K562 (cell line): ENCODE measurements around the gene RIPK3. TPM values are rescaled to one million over a fixed set of nuclear protein-coding genes. Genes with fewer than 3 reads are reported as not detected.

ENCODE experiments used
- ATAC-seq: fragments of 200-7000 bp; cut with Tn5 transposase; 3 replicates; pipeline ENCODE4 v1.9.1; 2020; ENCODE audit warnings: moderate library complexity
- BruUV-seq: library from RNA; stranded (reverse); fragments of 400-500 nt; replicated peaks from 2 replicates; lab custom pipeline; 2021; lab: Mats Ljungman, UMichigan
- CTCF ChIA-PET: fragments of 300-600 bp; formaldehyde crosslinking; extraction: SDS; loops from one replicate; lab custom pipeline; 2021; ENCODE audit warnings: low intra/inter-chr PET ratio; lab: Yijun Ruan, JAX
- POLR2A ChIA-PET: fragments of 300-600, 350-650 bp; sonication (Branson Sonifier 250); formaldehyde crosslinking; extraction: SDS; loops from one replicate; lab custom pipeline; 2021; ENCODE audit warnings: antibody characterized with exemption, inconsistent platforms; lab: Yijun Ruan, JAX
- DNase-seq, 4 experiments: peaks; one replicate each; pipeline versions ENCODE4 v3.0.0 to v3.0.0-alpha.2; 2011 to 2018; ENCODE audit warnings: low spot score in 3 of 4, mixed read lengths in 3 of 4; ENCODE audit errors: extremely low read depth in 1 of 4
- FAIRE-seq: peaks from 2 replicates; lab custom pipeline; 2011; peaks lifted over from hg19 to GRCh38; lab: Jason Lieb, UNC
- H2AFZ ChIP-seq: 2 replicates; pipeline ENCODE4 v1.6.0; 2011; ENCODE audit warnings: low read depth, low read length, control low read depth, inconsistent platforms
- H3K27ac ChIP-seq: fragments of 200-600 bp; 3 replicates; pipeline ENCODE4 v1.8.0; 2011; ENCODE audit warnings: low read depth, mild to moderate bottlenecking, control low read depth, inconsistent platforms, low read length, moderate library complexity, mixed read lengths; ENCODE audit errors: extremely low read depth
- H3K27me3 ChIP-seq, 2 experiments: fragments of 300-600 bp in 1 of 2; 2 replicates in 1 of 2; 3 replicates in 1 of 2; pipeline versions ENCODE4 v1.6.0 to v1.8.0; 2011; ENCODE audit warnings: inconsistent platforms in 2 of 2, low read length in 2 of 2, mild to moderate bottlenecking in 1 of 2, mixed read lengths in 1 of 2, moderate library complexity in 1 of 2; ENCODE audit not compliant: control insufficient read depth in 2 of 2, insufficient read depth in 2 of 2
- H3K36me3 ChIP-seq: fragments of 300-600 bp; 3 replicates; pipeline ENCODE4 v1.8.0; 2011; ENCODE audit warnings: mild to moderate bottlenecking, low read length, inconsistent platforms; ENCODE audit not compliant: control insufficient read depth, insufficient read depth
- H3K4me1 ChIP-seq, 2 experiments: fragments of 200-600 bp in 1 of 2; replicated peaks in 1 of 2; 2 replicates in 1 of 2; 3 replicates in 1 of 2; pipeline versions ENCODE4 v1.5.1 to v1.8.0; 2011; ENCODE audit warnings: inconsistent platforms in 2 of 2, low read length in 2 of 2, mild to moderate bottlenecking in 1 of 2, mixed read lengths in 1 of 2, moderate library complexity in 1 of 2; ENCODE audit not compliant: control insufficient read depth in 2 of 2, insufficient read depth in 2 of 2
- H3K4me2 ChIP-seq: 2 replicates; pipeline ENCODE4 v1.6.1; 2011; ENCODE audit warnings: low read length, control low read depth, inconsistent platforms, mixed read lengths; ENCODE audit not compliant: insufficient read depth
- H3K4me3 ChIP-seq: fragments of 200-600 bp; sonication (generic), shearing (Covaris generic); 2 replicates; pipeline ENCODE4 v1.5.1; 2016; ENCODE audit warnings: control low read depth, inconsistent platforms
- H3K79me2 ChIP-seq: fragments of 200-600 bp; 3 replicates; pipeline ENCODE4 v1.8.0; 2011; ENCODE audit warnings: low read length, inconsistent platforms; ENCODE audit not compliant: control insufficient read depth, insufficient read depth
- H3K9ac ChIP-seq, 2 experiments: 2 replicates each; pipeline versions ENCODE4 v1.6.0 to v1.6.1; 2011; ENCODE audit warnings: low read depth in 2 of 2, low read length in 2 of 2, control low read depth in 1 of 2, inconsistent platforms in 1 of 2, mild to moderate bottlenecking in 1 of 2, mixed read lengths in 1 of 2; ENCODE audit not compliant: insufficient read depth in 1 of 2
- H3K9me1 ChIP-seq: one replicate; pipeline ENCODE4 v1.6.0; 2011; ENCODE audit warnings: inconsistent platforms, mild to moderate bottlenecking, low read length, moderate library complexity; ENCODE audit not compliant: control insufficient read depth, insufficient read depth
- H3K9me3 ChIP-seq: replicated peaks from 2 replicates; pipeline ENCODE4 v1.5.1; 2011; ENCODE audit warnings: low read depth, low read length, inconsistent platforms; ENCODE audit not compliant: control insufficient read depth, insufficient read depth
- H4K20me1 ChIP-seq: replicated peaks from 2 replicates; pipeline ENCODE4 v1.6.1; 2011; ENCODE audit warnings: low read length, inconsistent platforms, mixed read lengths; ENCODE audit not compliant: control insufficient read depth, insufficient read depth
- KDM2B ChIP-seq: fragments of 250-450 bp; sonication (Bioruptor Pico); IDR thresholded peaks from 2 replicates; pipeline ENCODE4 v1.8.0; 2021; ENCODE audit warnings: mild to moderate bottlenecking, moderate library complexity
- KLF10 ChIP-seq: fragments of 250-450 bp; sonication (Bioruptor Pico); IDR thresholded peaks from 2 replicates; pipeline ENCODE4 v1.6.1; 2021; ENCODE audit warnings: matching md5 sums
- KLF16 ChIP-seq: IDR thresholded peaks from 2 replicates; pipeline ENCODE4 v1.6.1; 2016; ENCODE audit warnings: antibody characterized with exemption
- PCBP1 ChIP-seq: fragments of 200-400 bp; formaldehyde crosslinking; IDR thresholded peaks from 2 replicates; pipeline ENCODE4 v1.6.1; 2018; ENCODE audit warnings: mild to moderate bottlenecking, low read depth, low read length; ENCODE audit not compliant: poor library complexity, severe bottlenecking
- TCF7L2 ChIP-seq: fragments of 150-350 bp; IDR thresholded peaks from 2 replicates; pipeline ENCODE4 v1.6.1; 2016; ENCODE audit warnings: low read depth, mild to moderate bottlenecking, low read length, moderate library complexity
- ZNF551 ChIP-seq: fragments of 250-450 bp; sonication (Bioruptor Pico); IDR thresholded peaks from 2 replicates; pipeline ENCODE4 v1.5.0; 2021; ENCODE audit warnings: mild to moderate bottlenecking, moderate library complexity
- ZNF785 ChIP-seq: fragments of 250-450 bp; sonication (Bioruptor Pico); IDR thresholded peaks from 2 replicates; pipeline ENCODE4 v1.4.0; 2020; ENCODE audit warnings: mild to moderate bottlenecking
- WGBS: fragments of 100-300 bp; shearing (Covaris generic); methylation state at CpG from one replicate; pipeline ENCODE4 v1.1.6; 2016; ENCODE audit warnings: low coverage, mixed read lengths; ENCODE audit not compliant: insufficient coverage; ENCODE audit errors: missing lambda C conversion rate; 5-methylcytosine and 5-hydroxymethylcytosine counted together
- in situ Hi-C: fragments of 300-500 bp; cut with MboI; formaldehyde crosslinking; loops from 4 replicates; pipeline ENCODE4 v1.15.0; 2018; ENCODE audit warnings: inconsistent platforms, mixed read lengths
- intact Hi-C: fragments of 100-400 bp; cut with micrococcal nuclease; formaldehyde crosslinking; loops from 2 replicates; pipeline ENCODE4 v1.14.2; 2022
- polyA plus RNA-seq, 8 experiments: library from polyadenylated mRNA; depleted of rRNA in 4 of 8; stranded (reverse) in 5 of 8; unstranded in 3 of 8; fragments of >200 nt; fragmentation: Nextera tagmentation in 2 of 8; fragmentation: Illumina TruSeq in 1 of 8; extraction: Ambion mirVana in 2 of 8; extraction: Trizol in 1 of 8; gene quantifications; 2 replicates each; pipeline versions ENCODE4 v1.2.1 to v1.2.3, GENCODE V29; 2011 to 2014; ENCODE audit warnings: inconsistent platforms in 1 of 8, missing spikeins in 1 of 8
- total RNA-seq, 7 experiments: library from RNA; depleted of rRNA in 6 of 7; stranded (reverse); fragments of >200 nt in 6 of 7; fragmentation: Illumina TruSeq in 2 of 7; extraction: Trizol in 2 of 7; gene quantifications; 2 replicates each; pipeline versions ENCODE4 v1.2.1 to v1.2.3, GENCODE V29; 2011 to 2021; ENCODE audit warnings: low replicate concordance in 1 of 7
- TF ChIP-seq, protein P1 (sequence below): sonication (generic); formaldehyde crosslinking; IDR thresholded peaks from 2 replicates; pipeline ENCODE4 v1.8.0; 2023; ENCODE audit warnings: missing genetic modification reagents, mild to moderate bottlenecking, borderline replicate concordance

Gene RIPK3
- total and polyA plus RNA-seq, 9 of the 15 experiments (the other 6 are each of a cell fraction or from before 2014, with no cell fraction given), result 0.03 to 0.43 (median 0.28) TPM; not detected in 3

DNA sequence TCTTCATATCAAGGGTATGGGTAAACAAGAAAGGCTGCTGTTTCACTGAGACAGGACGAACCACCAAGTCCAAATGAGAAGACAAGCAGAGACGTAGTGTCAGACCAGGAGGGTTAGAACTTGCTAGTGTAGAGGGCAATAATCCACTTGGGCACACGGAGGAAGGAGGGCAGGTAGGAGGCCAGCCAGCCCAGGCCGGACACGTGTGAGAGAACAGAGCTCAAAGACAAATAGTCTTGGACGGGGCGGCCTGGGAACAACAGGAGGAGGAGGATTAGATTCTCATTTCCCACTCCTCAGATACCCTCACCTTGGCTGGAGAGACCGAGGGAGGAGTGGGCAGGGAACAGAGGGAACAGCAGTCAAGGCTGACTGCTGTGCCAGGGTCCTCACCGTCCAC, 49.0 kb downstream of the RIPK3 start:
- no peak overlapping the region for H2AFZ ChIP-seq
- CTCF ChIA-PET, result no interaction called here
- DNase-seq, result no peak
- no peaks in the 10 kb centered on the region for H4K20me1 ChIP-seq
- no peaks in the 10 kb centered on the region for H3K4me1 ChIP-seq
- H3K4me2 ChIP-seq, result no peak overlapping the region
- TF ChIP-seq ZNF551 (no peak), KLF16 (no peak), KLF10 (CRISPR knock-in tag) (no peak), PCBP1 (no peak), ZNF785 (CRISPR knock-in tag) (no peak), TCF7L2 (no peak), KDM2B (CRISPR knock-in tag) (no peak)
- TF ChIP-seq, protein P1, sequence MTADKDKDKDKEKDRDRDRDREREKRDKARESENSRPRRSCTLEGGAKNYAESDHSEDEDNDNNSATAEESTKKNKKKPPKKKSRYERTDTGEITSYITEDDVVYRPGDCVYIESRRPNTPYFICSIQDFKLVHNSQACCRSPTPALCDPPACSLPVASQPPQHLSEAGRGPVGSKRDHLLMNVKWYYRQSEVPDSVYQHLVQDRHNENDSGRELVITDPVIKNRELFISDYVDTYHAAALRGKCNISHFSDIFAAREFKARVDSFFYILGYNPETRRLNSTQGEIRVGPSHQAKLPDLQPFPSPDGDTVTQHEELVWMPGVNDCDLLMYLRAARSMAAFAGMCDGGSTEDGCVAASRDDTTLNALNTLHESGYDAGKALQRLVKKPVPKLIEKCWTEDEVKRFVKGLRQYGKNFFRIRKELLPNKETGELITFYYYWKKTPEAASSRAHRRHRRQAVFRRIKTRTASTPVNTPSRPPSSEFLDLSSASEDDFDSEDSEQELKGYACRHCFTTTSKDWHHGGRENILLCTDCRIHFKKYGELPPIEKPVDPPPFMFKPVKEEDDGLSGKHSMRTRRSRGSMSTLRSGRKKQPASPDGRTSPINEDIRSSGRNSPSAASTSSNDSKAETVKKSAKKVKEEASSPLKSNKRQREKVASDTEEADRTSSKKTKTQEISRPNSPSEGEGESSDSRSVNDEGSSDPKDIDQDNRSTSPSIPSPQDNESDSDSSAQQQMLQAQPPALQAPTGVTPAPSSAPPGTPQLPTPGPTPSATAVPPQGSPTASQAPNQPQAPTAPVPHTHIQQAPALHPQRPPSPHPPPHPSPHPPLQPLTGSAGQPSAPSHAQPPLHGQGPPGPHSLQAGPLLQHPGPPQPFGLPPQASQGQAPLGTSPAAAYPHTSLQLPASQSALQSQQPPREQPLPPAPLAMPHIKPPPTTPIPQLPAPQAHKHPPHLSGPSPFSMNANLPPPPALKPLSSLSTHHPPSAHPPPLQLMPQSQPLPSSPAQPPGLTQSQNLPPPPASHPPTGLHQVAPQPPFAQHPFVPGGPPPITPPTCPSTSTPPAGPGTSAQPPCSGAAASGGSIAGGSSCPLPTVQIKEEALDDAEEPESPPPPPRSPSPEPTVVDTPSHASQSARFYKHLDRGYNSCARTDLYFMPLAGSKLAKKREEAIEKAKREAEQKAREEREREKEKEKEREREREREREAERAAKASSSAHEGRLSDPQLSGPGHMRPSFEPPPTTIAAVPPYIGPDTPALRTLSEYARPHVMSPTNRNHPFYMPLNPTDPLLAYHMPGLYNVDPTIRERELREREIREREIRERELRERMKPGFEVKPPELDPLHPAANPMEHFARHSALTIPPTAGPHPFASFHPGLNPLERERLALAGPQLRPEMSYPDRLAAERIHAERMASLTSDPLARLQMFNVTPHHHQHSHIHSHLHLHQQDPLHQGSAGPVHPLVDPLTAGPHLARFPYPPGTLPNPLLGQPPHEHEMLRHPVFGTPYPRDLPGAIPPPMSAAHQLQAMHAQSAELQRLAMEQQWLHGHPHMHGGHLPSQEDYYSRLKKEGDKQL (CRISPR knock-in tag), result no peak
- H3K9me1 ChIP-seq, result no peaks in the 10 kb centered on the region
- no peaks in the 10 kb centered on the region for H3K79me2 ChIP-seq
- POLR2A ChIA-PET, result interaction anchor here (0.5 to 1.1 kb wide), 5 partner anchors 9 to 89 kb away, joined by 3 to 4 read pairs (median 3); partner anchors contain the start of genes DHRS1, NOP9 and TSSK4
- H3K4me3 ChIP-seq, result no peak overlapping the region
- no peak for FAIRE-seq
- ATAC-seq, result no peak
- H3K27ac ChIP-seq, result no peak overlapping the region
- H3K27me3 ChIP-seq, result no peaks in the 10 kb centered on the region
- H3K36me3 ChIP-seq, result peaks cover 30% of the 10 kb centered on the region; the same call in 2 of the 3 replicates
- no peaks in the 10 kb centered on the region for H3K9me3 ChIP-seq
- H3K9ac ChIP-seq, result peak overlapping the region in 1 of 2 experiments; percentile 58; a peak in 2 of 4 replicates
- intact Hi-C loops (no loop called here), in situ Hi-C loops (loop anchor here (10.0 kb wide), 1 partner anchor 276 kb away; no protein-coding TSS in a partner anchor)
- whole genome bisulfite sequencing, result 74% methylated on average over 6 of the region's 9 CpGs
- no TSS peak for BruUV-seq
